ENCODE measurements around the gene MECP2.

Gene MECP2

GRCh38 chrX:154051201-154051810 is 46.2 kb downstream of the MECP2 start:
- TF ChIP-seq POLR2AphosphoS5 (IDR thresholded peaks at IDR 0.05; ENCODE audit: low read depth, low read length) (no peak), POU2F2 (IDR thresholded peaks at IDR 0.05; ENCODE audit: low read depth, low read length) (no peak), TAF1 (IDR thresholded peaks at IDR 0.05; ENCODE audit: low read depth, low read length) (no peak), SPI1 (IDR thresholded peaks at IDR 0.05; ENCODE audit: low read depth, low read length) (no peak), PAX5 (IDR thresholded peaks at IDR 0.05; ENCODE audit: insufficient read depth, low read length, severe bottlenecking) (no peak), POLR2A (IDR thresholded peaks at IDR 0.05; ENCODE audit: low read depth, low read length) (no peak)
- peak; percentile 57 for FAIRE-seq
- no peak for DNase-seq (ENCODE audit: insufficient read length, low spot score)

- DNase-seq (ENCODE audit: insufficient read length, low spot score) (no peak), FAIRE-seq (no peak)
- TF ChIP-seq POLR2AphosphoS5 (IDR thresholded peaks at IDR 0.05; ENCODE audit: low read depth, low read length), result no peak
- TF ChIP-seq TAF1 (IDR thresholded peaks at IDR 0.05; ENCODE audit: low read depth, low read length), result no peak
- no peak for TF ChIP-seq PAX5 (IDR thresholded peaks at IDR 0.05; ENCODE audit: insufficient read depth, low read length, severe bottlenecking)
- TF ChIP-seq POLR2A (IDR thresholded peaks at IDR 0.05; ENCODE audit: low read depth, low read length), result no peak
- no peak for TF ChIP-seq SPI1 (IDR thresholded peaks at IDR 0.05; ENCODE audit: low read depth, low read length)
- TF ChIP-seq POU2F2 (IDR thresholded peaks at IDR 0.05; ENCODE audit: low read depth, low read length), result no peak
Measured at GRCh38 chrX:154050113-154050495, 47.4 kb downstream of the MECP2 start.

- DNase-seq (ENCODE audit: insufficient read length, low spot score), result no peak
- no peak for FAIRE-seq
- TF ChIP-seq POLR2A (IDR thresholded peaks at IDR 0.05; ENCODE audit: low read depth, low read length) (no peak), PAX5 (IDR thresholded peaks at IDR 0.05; ENCODE audit: insufficient read depth, low read length, severe bottlenecking) (no peak), POU2F2 (IDR thresholded peaks at IDR 0.05; ENCODE audit: low read depth, low read length) (no peak), SPI1 (IDR thresholded peaks at IDR 0.05; ENCODE audit: low read depth, low read length) (no peak)
Measured at GRCh38 chrX:154049209-154050112, 48.1 kb downstream of the MECP2 start.

GRCh38 chrX:154048398-154048797 is 49.1 kb downstream of the MECP2 start:
- FAIRE-seq (no peak), DNase-seq (ENCODE audit: insufficient read length, low spot score) (no peak)
- TF ChIP-seq PAX5 (IDR thresholded peaks at IDR 0.05; ENCODE audit: insufficient read depth, low read length, severe bottlenecking), result no peak
- no peak for TF ChIP-seq TAF1 (IDR thresholded peaks at IDR 0.05; ENCODE audit: low read depth, low read length)
- no peak for TF ChIP-seq POU2F2 (IDR thresholded peaks at IDR 0.05; ENCODE audit: low read depth, low read length)
- TF ChIP-seq SPI1 (IDR thresholded peaks at IDR 0.05; ENCODE audit: low read depth, low read length), result no peak
- no peak for TF ChIP-seq POLR2AphosphoS5 (IDR thresholded peaks at IDR 0.05; ENCODE audit: low read depth, low read length)
- TF ChIP-seq POLR2A (IDR thresholded peaks at IDR 0.05; ENCODE audit: low read depth, low read length), result no peak

GRCh38 chrX:154046940-154047610 is 50.4 kb downstream of the MECP2 start:
- DNase-seq (ENCODE audit: insufficient read length, low spot score) (no peak), FAIRE-seq (no peak)
- TF ChIP-seq POU2F2 (IDR thresholded peaks at IDR 0.05; ENCODE audit: low read depth, low read length) (no peak), PAX5 (IDR thresholded peaks at IDR 0.05; ENCODE audit: insufficient read depth, low read length, severe bottlenecking) (no peak), TAF1 (IDR thresholded peaks at IDR 0.05; ENCODE audit: low read depth, low read length) (no peak), SPI1 (IDR thresholded peaks at IDR 0.05; ENCODE audit: low read depth, low read length) (no peak), POLR2AphosphoS5 (IDR thresholded peaks at IDR 0.05; ENCODE audit: low read depth, low read length) (no peak), POLR2A (IDR thresholded peaks at IDR 0.05; ENCODE audit: low read depth, low read length) (no peak)

- FAIRE-seq, result no peak
- TF ChIP-seq POLR2A (IDR thresholded peaks at IDR 0.05; ENCODE audit: low read depth, low read length), result no peak
- no peak for TF ChIP-seq POU2F2 (IDR thresholded peaks at IDR 0.05; ENCODE audit: low read depth, low read length)
- TF ChIP-seq POLR2AphosphoS5 (IDR thresholded peaks at IDR 0.05; ENCODE audit: low read depth, low read length), result no peak
- no peak for TF ChIP-seq TAF1 (IDR thresholded peaks at IDR 0.05; ENCODE audit: low read depth, low read length)
- no peak for TF ChIP-seq SPI1 (IDR thresholded peaks at IDR 0.05; ENCODE audit: low read depth, low read length)
Measured at GRCh38 chrX:154046031-154046781, 51.3 kb downstream of the MECP2 start.

GRCh38 chrX:154044091-154044490 is 53.4 kb downstream of the MECP2 start:
- DNase-seq (ENCODE audit: insufficient read length, low spot score), result no peak
- no peak for TF ChIP-seq TAF1 (IDR thresholded peaks at IDR 0.05; ENCODE audit: low read depth, low read length)
- no peak for TF ChIP-seq POU2F2 (IDR thresholded peaks at IDR 0.05; ENCODE audit: low read depth, low read length)
- no peak for TF ChIP-seq POLR2A (IDR thresholded peaks at IDR 0.05; ENCODE audit: low read depth, low read length)
- TF ChIP-seq POLR2AphosphoS5 (IDR thresholded peaks at IDR 0.05; ENCODE audit: low read depth, low read length), result no peak
- TF ChIP-seq SPI1 (IDR thresholded peaks at IDR 0.05; ENCODE audit: low read depth, low read length), result no peak
- no peak for TF ChIP-seq PAX5 (IDR thresholded peaks at IDR 0.05; ENCODE audit: insufficient read depth, low read length, severe bottlenecking)
- FAIRE-seq, result no peak

More at GRCh38 chrX:154046031-154046781, 51.3 kb downstream of the MECP2 start:
- no peak for DNase-seq (ENCODE audit: insufficient read length, low spot score)

- no peak for DNase-seq (ENCODE audit: insufficient read length, low spot score)
- TF ChIP-seq POLR2AphosphoS5 (IDR thresholded peaks at IDR 0.05; ENCODE audit: low read depth, low read length) (no peak), PAX5 (IDR thresholded peaks at IDR 0.05; ENCODE audit: insufficient read depth, low read length, severe bottlenecking) (no peak), SPI1 (IDR thresholded peaks at IDR 0.05; ENCODE audit: low read depth, low read length) (no peak), POU2F2 (IDR thresholded peaks at IDR 0.05; ENCODE audit: low read depth, low read length) (no peak), TAF1 (IDR thresholded peaks at IDR 0.05; ENCODE audit: low read depth, low read length) (no peak), POLR2A (IDR thresholded peaks at IDR 0.05; ENCODE audit: low read depth, low read length) (no peak)
- FAIRE-seq, result no peak
Measured at GRCh38 chrX:154043003-154043763, 54.3 kb downstream of the MECP2 start.
